Lower leg skin (tissue), 4 donors: ENCODE data around the gene SUGP2. TPM values are rescaled to one million over a fixed set of nuclear protein-coding genes. Genes with fewer than 3 reads are reported as not detected.

Source experiments
- DNase-seq, 2 donors: peaks; one replicate each; pipeline ENCODE4 v3.0.0-alpha.2; 2019; ENCODE audit warnings: low spot score in 2 of 2
- H3K4me3 ChIP-seq: fragments of 200-600 bp; sonication (generic); 2 replicates; pipeline ENCODE4 v1.5.1; 2017; ENCODE audit warnings: mild to moderate bottlenecking, low read depth; ENCODE audit not compliant: poor library complexity, severe bottlenecking
- POLR2A ChIP-seq, 2 donors: fragments of 450-650 bp; IDR thresholded peaks; one replicate each; pipeline ENCODE4 v1.6.1; 2016 to 2017; ENCODE audit warnings: antibody characterized with exemption in 2 of 2, mild to moderate bottlenecking in 1 of 2, moderate library complexity in 1 of 2
- WGBS, 2 donors: methylation state at CpG; one replicate each; pipeline ENCODE4 v1.1.5; 2018; 5-methylcytosine and 5-hydroxymethylcytosine counted together
- intact Hi-C: fragments of 100-400 bp; cut with DNase I; formaldehyde crosslinking; loops from one replicate; pipeline ENCODE4 v1.15.0; 2023; ENCODE audit warnings: low total_unique reads
- total RNA-seq, 4 donors: library from RNA; depleted of rRNA; stranded (reverse); fragments of >200 nt; gene quantifications; one replicate each; pipeline ENCODE4 v1.1.0, GENCODE V29; 2016
- TF ChIP-seq, protein P1 (sequence below), 3 donors: fragments of 450-650 bp; IDR thresholded peaks; one replicate each; pipeline ENCODE4 v1.5.1; 2016; ENCODE audit warnings: antibody characterized with exemption in 3 of 3, mild to moderate bottlenecking in 3 of 3, moderate library complexity in 2 of 3

SUGP2 gene
- total RNA-seq, 4 donors from 2014 or later, result 16.2 to 29.8 (median 20.8) TPM

DNA sequence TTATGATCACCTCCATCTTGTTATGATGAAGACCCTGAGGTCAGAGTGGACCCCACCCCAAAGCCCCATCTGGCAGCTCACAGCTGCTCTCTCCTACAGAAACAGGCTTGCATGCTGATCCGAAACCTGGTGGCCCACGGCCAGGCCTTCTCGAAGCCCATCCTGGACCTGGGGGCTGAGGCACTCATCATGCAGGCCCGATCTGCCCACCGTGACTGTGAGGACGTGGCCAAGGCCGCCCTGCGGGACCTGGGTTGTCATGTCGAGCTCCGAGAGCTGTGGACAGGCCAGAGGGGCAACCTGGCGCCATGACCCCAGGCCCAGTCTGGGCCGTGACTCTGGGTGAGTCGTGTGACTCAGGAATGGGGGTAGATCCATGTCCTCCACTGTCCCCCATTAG, 24.0 kb upstream of the SUGP2 start:
- WGBS, 2 donors, result 93% methylated on average over 2 to 12 of the region's 13 CpGs
- DNase-seq, result no peak
- intact Hi-C loops, result no loop called here
- H3K4me3 ChIP-seq, result no peak overlapping the region
- no peak for TF ChIP-seq POLR2A (IDR thresholded peaks at IDR 0.05)

- DNase-seq, result no peak
- TF ChIP-seq, protein P1, sequence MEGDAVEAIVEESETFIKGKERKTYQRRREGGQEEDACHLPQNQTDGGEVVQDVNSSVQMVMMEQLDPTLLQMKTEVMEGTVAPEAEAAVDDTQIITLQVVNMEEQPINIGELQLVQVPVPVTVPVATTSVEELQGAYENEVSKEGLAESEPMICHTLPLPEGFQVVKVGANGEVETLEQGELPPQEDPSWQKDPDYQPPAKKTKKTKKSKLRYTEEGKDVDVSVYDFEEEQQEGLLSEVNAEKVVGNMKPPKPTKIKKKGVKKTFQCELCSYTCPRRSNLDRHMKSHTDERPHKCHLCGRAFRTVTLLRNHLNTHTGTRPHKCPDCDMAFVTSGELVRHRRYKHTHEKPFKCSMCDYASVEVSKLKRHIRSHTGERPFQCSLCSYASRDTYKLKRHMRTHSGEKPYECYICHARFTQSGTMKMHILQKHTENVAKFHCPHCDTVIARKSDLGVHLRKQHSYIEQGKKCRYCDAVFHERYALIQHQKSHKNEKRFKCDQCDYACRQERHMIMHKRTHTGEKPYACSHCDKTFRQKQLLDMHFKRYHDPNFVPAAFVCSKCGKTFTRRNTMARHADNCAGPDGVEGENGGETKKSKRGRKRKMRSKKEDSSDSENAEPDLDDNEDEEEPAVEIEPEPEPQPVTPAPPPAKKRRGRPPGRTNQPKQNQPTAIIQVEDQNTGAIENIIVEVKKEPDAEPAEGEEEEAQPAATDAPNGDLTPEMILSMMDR (IDR thresholded peaks at IDR 0.05), result no peak
- no peak for TF ChIP-seq POLR2A (IDR thresholded peaks at IDR 0.05)
- H3K4me3 ChIP-seq, result no peak overlapping the region
- 74 to 76% methylated on average over 9 of the region's 9 CpGs for WGBS, 2 donors
- intact Hi-C loops, result no loop called here
These were observed 23.4 kb upstream of the SUGP2 start for GRCh38 chr19:19056636-19057275.

DNA sequence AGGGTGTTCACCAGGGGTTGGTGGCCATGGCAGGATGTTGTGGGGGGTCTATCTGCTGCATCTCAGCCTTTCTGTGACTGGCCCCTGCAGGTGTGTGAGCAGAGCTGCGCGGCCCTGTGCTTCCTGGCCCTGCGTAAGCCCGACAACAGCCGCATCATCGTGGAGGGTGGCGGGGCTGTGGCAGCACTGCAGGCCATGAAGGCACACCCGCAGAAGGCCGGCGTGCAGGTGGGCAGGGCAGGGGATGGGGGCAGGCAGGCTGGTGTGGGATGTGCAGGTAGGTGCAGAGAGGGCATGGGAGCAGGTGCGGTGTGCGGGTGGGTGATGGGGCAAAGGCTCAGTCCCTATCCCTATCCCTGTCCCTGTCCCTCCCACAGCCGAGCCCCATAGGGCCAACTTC, 22.4 kb upstream of the SUGP2 start:
- 92 to 93% methylated on average over 6 to 13 of the region's 13 CpGs for WGBS, 2 donors
- H3K4me3 ChIP-seq, result no peak overlapping the region
- no peak for DNase-seq
- intact Hi-C loops, result no loop called here
- TF ChIP-seq POLR2A (IDR thresholded peaks at IDR 0.05), result no peak
- TF ChIP-seq, protein P1 (IDR thresholded peaks at IDR 0.05), result no peak

DNA sequence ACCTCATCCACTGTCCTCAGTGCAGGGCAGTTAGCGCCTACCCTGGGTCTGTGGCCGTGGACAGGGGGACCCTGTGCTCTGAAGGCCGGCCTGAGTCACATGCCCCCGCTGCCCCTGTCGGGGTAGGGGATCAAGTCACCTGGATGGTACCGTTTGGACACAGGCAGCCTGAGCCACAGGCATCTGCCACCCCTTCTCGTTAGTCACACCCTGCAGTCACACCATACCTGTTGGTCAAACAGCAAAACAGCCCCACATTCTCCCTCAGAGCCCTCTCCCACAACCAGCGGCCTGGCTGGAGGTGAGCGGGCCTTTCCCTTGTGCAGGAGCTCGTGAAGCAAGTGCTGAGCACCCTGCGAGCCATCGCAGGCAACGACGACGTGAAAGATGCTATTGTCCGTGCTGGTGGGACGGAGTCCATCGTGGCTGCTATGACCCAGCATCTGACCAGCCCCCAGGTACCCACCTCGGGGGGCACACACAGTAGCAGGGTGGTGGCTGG, 21.7 kb upstream of the SUGP2 start:
- intact Hi-C loops, result no loop called here
- TF ChIP-seq, protein P1 (IDR thresholded peaks at IDR 0.05), result no peak
- no peak for TF ChIP-seq POLR2A (IDR thresholded peaks at IDR 0.05)
- DNase-seq, result no peak
- WGBS, 2 donors, result 96% methylated on average over 18 to 19 of the region's 19 CpGs
- H3K4me3 ChIP-seq, result no peak overlapping the region

- H3K4me3 ChIP-seq, result no peak overlapping the region
- intact Hi-C loops, result no loop called here
- TF ChIP-seq POLR2A (IDR thresholded peaks at IDR 0.05), result no peak
- TF ChIP-seq, protein P1 (IDR thresholded peaks at IDR 0.05), result no peak
- DNase-seq, result no peak
- WGBS, 2 donors, result 91 to 94% methylated on average over 14 to 15 of the region's 15 CpGs
These were observed 21.1 kb upstream of the SUGP2 start for GRCh38 chr19:19054315-19054938.

GRCh38 chr19:19053508-19054314, 20.4 kb upstream of the SUGP2 start:
- no peak overlapping the region for H3K4me3 ChIP-seq
- no peak for DNase-seq
- no peak for TF ChIP-seq POLR2A (IDR thresholded peaks at IDR 0.05)
- TF ChIP-seq, protein P1 (IDR thresholded peaks at IDR 0.05), result no peak
- intact Hi-C loops, result no loop called here
- WGBS, 2 donors, result 89% methylated on average over 25 of the region's 25 CpGs
